ENCODE results near the gene KDM5B.

DNA sequence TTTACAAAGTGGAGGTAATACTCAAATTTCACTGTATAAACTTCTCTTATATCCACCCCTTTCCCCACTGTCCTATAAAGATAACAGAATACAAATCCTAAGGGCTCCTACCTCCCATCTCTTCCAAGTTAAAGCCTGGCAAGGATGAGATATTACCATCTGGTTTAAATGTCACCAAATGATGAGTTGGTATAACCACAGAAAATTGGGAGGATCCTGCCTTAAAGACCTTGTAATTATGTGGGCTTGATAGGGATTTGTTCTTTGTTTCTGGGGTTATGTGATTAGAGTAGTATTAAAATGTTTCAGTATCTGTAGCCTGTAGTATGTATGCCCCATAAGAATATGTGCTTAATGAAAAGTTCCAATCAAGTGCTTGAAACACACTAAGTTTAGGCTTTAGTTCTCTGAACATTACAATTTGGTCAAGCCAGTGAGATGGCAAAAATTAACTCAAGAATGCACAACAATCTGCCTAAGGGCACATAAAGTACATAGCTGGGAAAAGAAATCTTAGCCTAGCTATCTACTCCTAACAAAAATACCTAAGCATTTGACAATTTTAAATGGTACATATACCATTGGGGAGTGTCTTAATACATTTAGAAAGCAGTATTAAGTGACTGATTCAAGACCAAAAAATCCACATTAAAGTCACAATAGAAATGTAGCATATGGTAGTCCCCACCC is 14.0 kb downstream of the KDM5B start:
- TF ChIP-seq, protein P1, sequence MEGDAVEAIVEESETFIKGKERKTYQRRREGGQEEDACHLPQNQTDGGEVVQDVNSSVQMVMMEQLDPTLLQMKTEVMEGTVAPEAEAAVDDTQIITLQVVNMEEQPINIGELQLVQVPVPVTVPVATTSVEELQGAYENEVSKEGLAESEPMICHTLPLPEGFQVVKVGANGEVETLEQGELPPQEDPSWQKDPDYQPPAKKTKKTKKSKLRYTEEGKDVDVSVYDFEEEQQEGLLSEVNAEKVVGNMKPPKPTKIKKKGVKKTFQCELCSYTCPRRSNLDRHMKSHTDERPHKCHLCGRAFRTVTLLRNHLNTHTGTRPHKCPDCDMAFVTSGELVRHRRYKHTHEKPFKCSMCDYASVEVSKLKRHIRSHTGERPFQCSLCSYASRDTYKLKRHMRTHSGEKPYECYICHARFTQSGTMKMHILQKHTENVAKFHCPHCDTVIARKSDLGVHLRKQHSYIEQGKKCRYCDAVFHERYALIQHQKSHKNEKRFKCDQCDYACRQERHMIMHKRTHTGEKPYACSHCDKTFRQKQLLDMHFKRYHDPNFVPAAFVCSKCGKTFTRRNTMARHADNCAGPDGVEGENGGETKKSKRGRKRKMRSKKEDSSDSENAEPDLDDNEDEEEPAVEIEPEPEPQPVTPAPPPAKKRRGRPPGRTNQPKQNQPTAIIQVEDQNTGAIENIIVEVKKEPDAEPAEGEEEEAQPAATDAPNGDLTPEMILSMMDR (conservative IDR thresholded peaks at IDR 0.05; ENCODE audit: low read length), result no peak
- no peak for TF ChIP-seq EZH2phosphoT487 (IDR thresholded peaks at IDR 0.05; ENCODE audit: borderline replicate concordance, low read depth, low read length)
